A673 (cell line): Measurements from ENCODE around the gene ABCA4. TPM values are rescaled to one million over a fixed set of nuclear protein-coding genes. Genes with fewer than 3 reads are reported as not detected.
A peak's percentile ranks its signal among the peaks of the same experiment; 100 is the strongest.
"Not testable (repeated sequence)": the region's sequence is repeated elsewhere in the genome, so short reads cannot be mapped to it uniquely, and the experiment has no call there.

Source experiments
- Bru-seq: library from RNA; stranded (reverse); fragments of 400-500 nt; gene quantifications from one replicate; lab custom pipeline; 2021; lab: Mats Ljungman, UMichigan
- BruChase-seq, 2 experiments: library from RNA; stranded (reverse); fragments of 400-500 nt; gene quantifications; one replicate each; lab custom pipeline; 2021; lab: Mats Ljungman, UMichigan
- BruUV-seq: library from RNA; stranded (reverse); fragments of 400-500 nt; replicated peaks from 2 replicates; lab custom pipeline; 2021; lab: Mats Ljungman, UMichigan
- CTCF ChIA-PET: fragments of 300-600 bp; sonication (Branson Sonifier 250); formaldehyde crosslinking; loops from one replicate; lab custom pipeline; 2022; ENCODE audit warnings: antibody characterized with exemption; lab: Charles Lee
- POLR2A ChIA-PET: fragments of 300-600 bp; sonication (Branson Sonifier 250); formaldehyde crosslinking; loops from one replicate; lab custom pipeline; 2022; ENCODE audit warnings: antibody characterized with exemption; ENCODE audit not compliant: low non-redundant PET; lab: Charles Lee
- DNase-seq: peaks from one replicate; pipeline ENCODE4 v3.0.0-alpha.2; 2015; ENCODE audit warnings: low spot score
- H3K27ac ChIP-seq: fragments of 200-600 bp; sonication (generic); 2 replicates; pipeline ENCODE4 v1.5.1; 2016; ENCODE audit warnings: mixed run types, low read depth, mild to moderate bottlenecking, mixed read lengths, antibody characterized with exemption, low read length; ENCODE audit not compliant: poor library complexity, severe bottlenecking
- H3K27me3 ChIP-seq: fragments of 200-600 bp; sonication (generic); replicated peaks from 2 replicates; pipeline ENCODE4 v1.6.1; 2017; ENCODE audit warnings: mixed run types, low read depth, mild to moderate bottlenecking, mixed read lengths, antibody characterized with exemption, low read length; ENCODE audit not compliant: insufficient read depth, poor library complexity
- H3K36me3 ChIP-seq: fragments of 200-600 bp; sonication (generic); 2 replicates; pipeline ENCODE4 v1.6.1; 2016; ENCODE audit warnings: mixed run types, mild to moderate bottlenecking, mixed read lengths, antibody characterized with exemption, low read length; ENCODE audit not compliant: insufficient read depth, poor library complexity, severe bottlenecking
- H3K4me1 ChIP-seq: fragments of 200-600 bp; sonication (generic); 2 replicates; pipeline ENCODE4 v1.6.1; 2017; ENCODE audit warnings: mixed run types, mild to moderate bottlenecking, mixed read lengths, antibody characterized with exemption, low read length; ENCODE audit not compliant: insufficient read depth, poor library complexity, severe bottlenecking
- H3K4me3 ChIP-seq: fragments of 200-600 bp; sonication (generic); 2 replicates; pipeline ENCODE4 v1.5.1; 2016; ENCODE audit warnings: low read depth, mixed run types, mild to moderate bottlenecking, mixed read lengths, low read length; ENCODE audit not compliant: poor library complexity, severe bottlenecking
- H3K9me3 ChIP-seq: fragments of 200-600 bp; sonication (generic); 2 replicates; pipeline ENCODE4 v1.6.1; 2016; ENCODE audit warnings: mixed run types, low read depth, mild to moderate bottlenecking, mixed read lengths, antibody characterized with exemption, low read length; ENCODE audit not compliant: poor library complexity, severe bottlenecking
- EZH2 ChIP-seq: fragments of 200-600 bp; sonication (generic); IDR thresholded peaks from 2 replicates; pipeline ENCODE4 v1.6.1; 2017; ENCODE audit warnings: borderline replicate concordance, low read depth, mild to moderate bottlenecking, mixed read lengths, antibody characterized with exemption, low read length; ENCODE audit not compliant: poor library complexity, severe bottlenecking
- intact Hi-C: fragments of 100-400 bp; cut with micrococcal nuclease; formaldehyde crosslinking; loops from one replicate; pipeline ENCODE4 v1.10.0; 2022; ENCODE audit not compliant: unreplicated experiment
- long read RNA-seq: library from polyadenylated mRNA; stranded (forward); transcript quantifications from one replicate; pipeline ENCODE4 v2.0.0, GENCODE V29; 2022
- total RNA-seq: library from RNA; stranded (reverse); gene quantifications from 2 replicates; pipeline ENCODE4 v1.2.3, GENCODE V29; 2021
- TF ChIP-seq, protein P1 (sequence below): fragments of 300-800, 200-600 bp; sonication (generic); conservative IDR thresholded peaks from 2 replicates; pipeline ENCODE4 v1.5.1; 2017; ENCODE audit warnings: low read depth, mild to moderate bottlenecking, antibody characterized with exemption, low read length, moderate library complexity, mixed read lengths

ABCA4 gene
- total RNA-seq (0.09 and 0.44 TPM in 2 replicates), Bru-seq, nascent RNA (percentile 7 among the genes with signal in this experiment), BruChase-seq, experiment 1, labeled RNA remaining after a 2-hour chase (percentile 6 among the genes with signal in this experiment), BruChase-seq, experiment 2, labeled RNA remaining after a 6-hour chase (percentile 6 among the genes with signal in this experiment)
- long read RNA-seq, partial matches to known transcripts = 1 of 2 reads
- long read RNA-seq, other reads (novel, unspliced or antisense) = 1 of 2 reads

DNA sequence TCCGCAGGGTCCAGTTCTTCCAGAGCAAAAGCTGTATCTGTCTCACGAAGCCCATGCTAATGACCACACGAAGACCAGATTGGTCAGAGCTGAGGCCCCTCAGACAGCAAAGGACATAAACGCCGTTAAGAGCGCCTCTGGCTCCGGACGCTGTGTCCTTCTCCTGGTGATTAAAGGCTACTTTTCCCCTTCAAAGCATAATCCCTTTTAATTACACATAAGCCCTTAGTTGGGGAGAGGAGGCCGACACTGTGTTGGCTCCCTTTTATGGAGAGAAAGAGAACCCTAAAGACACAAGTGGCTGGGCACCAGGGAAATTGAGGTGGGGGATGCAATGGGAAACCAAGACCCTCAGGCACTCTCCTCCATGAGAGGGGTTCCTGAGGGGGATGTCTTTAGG lies at the start of gene ABCA4:
Gene ABCA4, minus strand, starts transcription at position 158 of the 400 bp plus-strand sequence. Its CDS starts 103 bp downstream, at position 55.
- H3K27me3 ChIP-seq = no peaks in the 10 kb centered on the region
- no TSS peak for BruUV-seq
- intact Hi-C loops = no loop called here
- H3K4me3 ChIP-seq = no peak within 1 kb of the TSS
- ChIA-PET POLR2A (no interaction called here), CTCF (no interaction called here)
- H3K4me1 ChIP-seq = peaks cover 20% of the 10 kb centered on the region
- H3K9me3 ChIP-seq = no peaks in the 10 kb centered on the region
- TF ChIP-seq, protein P1, sequence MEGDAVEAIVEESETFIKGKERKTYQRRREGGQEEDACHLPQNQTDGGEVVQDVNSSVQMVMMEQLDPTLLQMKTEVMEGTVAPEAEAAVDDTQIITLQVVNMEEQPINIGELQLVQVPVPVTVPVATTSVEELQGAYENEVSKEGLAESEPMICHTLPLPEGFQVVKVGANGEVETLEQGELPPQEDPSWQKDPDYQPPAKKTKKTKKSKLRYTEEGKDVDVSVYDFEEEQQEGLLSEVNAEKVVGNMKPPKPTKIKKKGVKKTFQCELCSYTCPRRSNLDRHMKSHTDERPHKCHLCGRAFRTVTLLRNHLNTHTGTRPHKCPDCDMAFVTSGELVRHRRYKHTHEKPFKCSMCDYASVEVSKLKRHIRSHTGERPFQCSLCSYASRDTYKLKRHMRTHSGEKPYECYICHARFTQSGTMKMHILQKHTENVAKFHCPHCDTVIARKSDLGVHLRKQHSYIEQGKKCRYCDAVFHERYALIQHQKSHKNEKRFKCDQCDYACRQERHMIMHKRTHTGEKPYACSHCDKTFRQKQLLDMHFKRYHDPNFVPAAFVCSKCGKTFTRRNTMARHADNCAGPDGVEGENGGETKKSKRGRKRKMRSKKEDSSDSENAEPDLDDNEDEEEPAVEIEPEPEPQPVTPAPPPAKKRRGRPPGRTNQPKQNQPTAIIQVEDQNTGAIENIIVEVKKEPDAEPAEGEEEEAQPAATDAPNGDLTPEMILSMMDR = no peak
- no peak for TF ChIP-seq EZH2
- H3K36me3 ChIP-seq = no peaks in the 10 kb centered on the region
- H3K27ac ChIP-seq = no peak within 1 kb of the TSS
- no peak for DNase-seq

DNA sequence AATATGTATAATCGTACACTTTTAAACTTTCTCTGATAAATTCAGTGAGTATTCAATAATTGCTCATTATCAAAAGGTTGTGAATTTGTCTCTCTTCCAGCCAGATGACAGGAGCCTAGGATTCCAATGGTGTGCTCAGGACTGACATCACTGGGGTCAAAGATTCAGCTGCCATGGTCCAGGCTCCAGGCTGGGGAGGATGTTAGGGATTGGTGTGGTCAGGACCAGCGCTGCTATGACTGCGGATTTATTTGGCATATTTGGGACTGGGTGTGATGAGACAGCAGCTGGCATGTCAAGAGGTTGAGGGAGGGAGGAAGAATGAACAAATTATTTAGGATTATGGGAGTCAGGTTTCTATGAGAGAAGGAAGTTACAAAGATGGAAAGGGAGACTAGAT lies 48.2 kb upstream of the ABCA4 start:
- intact Hi-C loops = no loop called here
- TF ChIP-seq, protein P1 = no peak
- no peak for TF ChIP-seq EZH2
- Histone ChIP-seq H3K27me3 (peaks cover 6% of the 10 kb centered on the region), H3K4me1 (no peaks in the 10 kb centered on the region), H3K27ac (no peak overlapping the region), H3K9me3 (no peaks in the 10 kb centered on the region), H3K36me3 (no peaks in the 10 kb centered on the region), H3K4me3 (no peak overlapping the region)
- no peak for DNase-seq
- ChIA-PET POLR2A (no interaction called here), CTCF (interaction anchor here (0.6 kb wide), 1 partner anchor 106 kb away, joined by 3 read pairs; no protein-coding TSS in a partner anchor)
- no TSS peak for BruUV-seq

DNA sequence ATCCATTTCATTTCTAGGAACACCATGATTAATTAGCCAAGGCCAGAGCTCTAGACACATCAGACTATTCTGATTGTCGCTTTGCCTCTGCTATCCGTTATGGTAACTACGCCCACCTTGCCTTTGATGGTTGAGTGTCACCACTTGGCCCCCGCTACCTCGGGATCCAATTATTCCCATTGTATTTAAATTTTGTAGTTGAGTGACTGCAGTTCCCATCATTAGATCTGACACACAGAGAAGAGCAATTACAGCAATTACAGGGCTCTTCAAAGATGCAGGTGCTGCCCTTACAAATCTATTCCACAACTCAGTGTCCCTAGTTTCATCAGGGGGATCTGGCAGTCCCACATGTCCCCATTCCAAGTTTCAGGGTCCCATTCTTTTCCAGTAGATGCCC lies 44.9 kb upstream of the ABCA4 start:
- no peak overlapping the region for H3K27ac ChIP-seq
- no peaks in the 10 kb centered on the region for H3K4me1 ChIP-seq
- no peak overlapping the region for H3K4me3 ChIP-seq
- peaks cover 6% of the 10 kb centered on the region for H3K27me3 ChIP-seq
- no peak for DNase-seq
- intact Hi-C loops = no loop called here
- ChIA-PET CTCF (no interaction called here), POLR2A (no interaction called here)
- BruUV-seq = no TSS peak
- TF ChIP-seq EZH2 = no peak
- TF ChIP-seq, protein P1 = no peak
- H3K36me3 ChIP-seq = no peaks in the 10 kb centered on the region
- no peaks in the 10 kb centered on the region for H3K9me3 ChIP-seq

DNA sequence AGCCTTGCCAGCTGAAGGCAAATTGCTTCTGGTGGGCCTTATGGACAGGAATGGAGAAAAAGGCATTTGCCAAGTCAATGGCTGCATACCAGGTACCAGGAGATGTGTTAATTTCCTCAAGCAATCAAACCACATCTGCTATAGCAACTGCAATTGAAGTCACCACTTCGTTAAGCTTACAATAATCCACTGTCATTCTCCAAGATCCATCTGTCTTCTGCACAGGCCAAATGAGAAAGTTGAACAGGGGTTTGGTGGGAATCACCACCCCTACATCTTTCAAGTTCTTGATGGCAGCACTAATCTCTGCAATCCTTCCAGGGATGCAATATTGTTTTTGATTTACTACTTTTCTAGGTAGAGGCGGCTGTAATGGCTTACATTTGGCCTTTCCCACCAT lies 43.9 kb upstream of the ABCA4 start:
- H3K9me3 ChIP-seq, H3K4me3 ChIP-seq, CTCF ChIA-PET, POLR2A ChIA-PET, H3K27me3 ChIP-seq, DNase-seq, H3K4me1 ChIP-seq, H3K36me3 ChIP-seq, H3K27ac ChIP-seq, intact Hi-C loops, BruUV-seq: not testable (repeated sequence)

DNA sequence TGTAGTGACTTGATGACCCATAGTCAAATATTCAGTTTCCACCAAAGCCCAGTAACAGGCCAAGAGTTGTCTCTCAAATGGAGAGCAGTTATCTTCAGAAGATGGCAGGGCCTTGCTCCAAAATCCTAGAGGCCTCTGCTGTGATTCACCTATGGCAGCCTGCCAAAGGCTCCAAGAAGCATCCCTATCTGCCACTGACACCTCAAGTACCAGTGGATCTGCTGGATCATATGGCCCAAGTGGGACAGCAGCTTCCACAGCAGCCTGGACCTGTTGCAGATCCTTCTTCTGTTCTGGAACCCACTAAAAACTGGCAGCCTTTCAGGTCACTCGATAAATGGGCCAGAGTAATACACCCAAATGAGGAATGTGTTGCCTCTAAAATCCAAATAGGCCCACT lies 43.2 kb upstream of the ABCA4 start:
- H3K36me3 ChIP-seq, H3K4me1 ChIP-seq, H3K9me3 ChIP-seq, CTCF ChIA-PET, H3K27me3 ChIP-seq, H3K27ac ChIP-seq, POLR2A ChIA-PET, H3K4me3 ChIP-seq, DNase-seq, intact Hi-C loops, BruUV-seq: not testable (repeated sequence)
